Limb (tissue), 2 donors: ENCODE data around the gene MT1X.
"Not testable (repeated sequence)": the region's sequence is repeated elsewhere in the genome, so short reads cannot be mapped to it uniquely, and the experiment has no call there.

Source experiments
- DNase-seq, 2 donors: peaks; one replicate each; pipeline ENCODE4 v3.0.0-alpha.2; 2016; ENCODE audit errors: extremely low spot score in 2 of 2

MT1X gene

GRCh38 chr16:56710181-56710737 is 28.0 kb downstream of the MT1X start:
- DNase-seq = no peak

DNA sequence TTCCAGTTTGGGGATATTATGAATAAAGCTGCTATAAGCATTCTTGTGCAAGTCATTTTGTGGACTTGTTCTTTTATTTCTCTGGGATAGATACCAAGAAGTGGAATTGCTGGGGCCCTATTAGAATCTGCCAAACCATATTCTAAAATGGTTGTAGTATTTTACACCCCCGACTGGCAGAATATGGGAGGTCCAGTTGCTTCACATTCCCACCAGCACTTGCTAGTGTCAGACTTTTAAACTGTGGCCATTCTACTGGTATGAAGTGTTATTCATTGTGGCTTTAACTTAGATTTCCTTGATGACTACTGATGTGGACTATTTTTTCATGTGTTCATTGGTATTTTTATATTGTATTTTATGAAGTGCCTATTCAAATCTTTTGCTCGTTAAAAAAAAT is 29.6 kb downstream of the MT1X start:
- no peak for DNase-seq

- DNase-seq = no peak
These were observed 31.5 kb downstream of the MT1X start for GRCh38 chr16:56713794-56714193.

GRCh38 chr16:56715126-56715525 is 32.9 kb downstream of the MT1X start:
- no peak for DNase-seq

- peak in 1 of 2 donors; percentile 32 for DNase-seq
These were observed 34.5 kb downstream of the MT1X start for GRCh38 chr16:56716761-56717160.

- not testable (repeated sequence) for DNase-seq
These were observed 35.3 kb downstream of the MT1X start for GRCh38 chr16:56717532-56717931.

DNA sequence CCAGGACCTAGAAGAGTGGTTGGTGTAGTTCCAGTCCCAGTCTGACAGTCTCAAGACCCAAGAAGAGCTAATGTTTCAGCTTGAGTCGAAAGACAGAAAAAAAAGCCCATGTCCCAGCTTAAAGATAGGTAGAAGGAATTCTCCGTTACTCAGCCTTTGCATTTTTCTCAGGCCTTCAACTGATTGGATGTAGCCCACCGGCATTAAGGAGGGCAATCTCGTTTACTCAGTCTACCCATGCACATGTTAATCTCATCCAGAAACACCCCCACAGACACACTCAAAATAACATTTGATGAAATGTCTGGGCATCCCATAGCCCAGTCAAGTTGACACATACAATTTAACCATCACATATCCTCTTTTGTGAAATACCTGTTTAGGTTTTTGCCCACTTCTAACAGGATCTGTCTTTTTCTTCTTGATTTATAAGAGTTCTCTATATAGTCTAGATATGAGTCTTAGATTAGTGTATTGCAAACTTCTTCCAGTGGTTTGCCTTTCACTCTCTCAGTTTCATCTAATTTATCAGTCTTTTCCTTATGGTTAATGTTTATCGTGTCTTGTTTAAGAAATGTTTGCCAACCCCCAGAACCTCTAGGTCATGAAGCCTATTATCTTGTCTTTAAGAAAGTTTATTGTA is 40.1 kb downstream of the MT1X start:
- no peak for DNase-seq

DNA sequence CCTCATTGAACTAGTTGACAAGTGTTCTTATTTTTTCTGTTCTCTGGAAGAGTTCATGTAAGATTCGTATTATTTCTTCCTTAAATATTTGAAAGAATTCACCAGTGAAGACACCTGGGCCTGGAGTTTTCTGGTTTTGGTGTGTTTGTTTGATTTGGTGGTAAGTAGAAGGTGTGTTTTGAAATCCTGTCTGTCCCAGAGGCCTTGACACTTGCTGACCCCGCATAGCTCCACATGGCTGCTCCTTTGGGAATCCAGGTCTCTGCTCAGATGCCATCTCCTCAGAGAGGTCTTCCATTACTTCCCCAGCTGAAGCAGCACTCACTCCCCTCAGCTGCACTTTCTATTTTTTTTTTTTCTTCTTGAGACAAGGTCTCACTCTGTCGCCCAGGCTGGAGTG is 41.9 kb downstream of the MT1X start:
- DNase-seq = no peak

GRCh38 chr16:56726283-56726682 is 44.0 kb downstream of the MT1X start:
- DNase-seq = no peak

DNA sequence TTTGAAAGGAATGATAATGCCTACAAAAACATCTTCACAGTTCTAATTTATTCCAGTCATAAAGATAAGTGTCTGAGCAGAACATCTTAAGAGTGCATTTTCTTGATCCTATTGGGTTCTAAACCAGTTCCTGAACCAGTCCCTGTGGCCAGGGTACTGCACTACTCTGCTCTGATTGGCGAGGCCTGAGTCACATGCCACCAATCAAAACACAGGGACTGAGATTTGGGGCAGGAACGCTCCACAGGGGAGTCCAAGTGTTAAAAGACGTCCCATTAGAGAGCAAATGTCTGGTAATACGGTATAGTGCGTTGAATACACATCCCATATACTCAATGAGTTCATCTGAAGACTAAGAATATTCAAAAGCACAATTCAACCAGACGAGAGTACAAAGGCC is 44.7 kb downstream of the MT1X start:
- DNase-seq = no peak

DNA sequence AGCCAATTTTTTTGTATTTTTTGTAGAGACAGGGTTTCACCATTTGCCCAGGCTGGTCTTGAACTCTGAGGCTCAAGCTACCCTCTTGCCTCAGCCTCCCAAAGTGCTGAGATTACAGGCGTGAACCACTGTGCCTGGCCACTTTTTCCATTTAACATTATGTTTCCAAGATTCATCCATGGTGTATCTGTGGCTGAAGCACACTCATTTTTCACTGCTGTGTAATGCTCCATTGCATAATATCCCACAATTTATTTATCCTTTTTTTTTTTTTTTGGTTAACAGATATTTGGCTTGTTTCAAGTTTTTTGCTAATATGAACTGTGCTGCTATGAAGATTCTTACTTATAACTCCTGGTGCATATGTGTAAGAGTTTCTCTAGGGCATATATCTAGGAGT is 45.8 kb downstream of the MT1X start:
- DNase-seq = no peak

- no peak for DNase-seq
These were observed 46.9 kb downstream of the MT1X start for GRCh38 chr16:56728980-56729734.

DNA sequence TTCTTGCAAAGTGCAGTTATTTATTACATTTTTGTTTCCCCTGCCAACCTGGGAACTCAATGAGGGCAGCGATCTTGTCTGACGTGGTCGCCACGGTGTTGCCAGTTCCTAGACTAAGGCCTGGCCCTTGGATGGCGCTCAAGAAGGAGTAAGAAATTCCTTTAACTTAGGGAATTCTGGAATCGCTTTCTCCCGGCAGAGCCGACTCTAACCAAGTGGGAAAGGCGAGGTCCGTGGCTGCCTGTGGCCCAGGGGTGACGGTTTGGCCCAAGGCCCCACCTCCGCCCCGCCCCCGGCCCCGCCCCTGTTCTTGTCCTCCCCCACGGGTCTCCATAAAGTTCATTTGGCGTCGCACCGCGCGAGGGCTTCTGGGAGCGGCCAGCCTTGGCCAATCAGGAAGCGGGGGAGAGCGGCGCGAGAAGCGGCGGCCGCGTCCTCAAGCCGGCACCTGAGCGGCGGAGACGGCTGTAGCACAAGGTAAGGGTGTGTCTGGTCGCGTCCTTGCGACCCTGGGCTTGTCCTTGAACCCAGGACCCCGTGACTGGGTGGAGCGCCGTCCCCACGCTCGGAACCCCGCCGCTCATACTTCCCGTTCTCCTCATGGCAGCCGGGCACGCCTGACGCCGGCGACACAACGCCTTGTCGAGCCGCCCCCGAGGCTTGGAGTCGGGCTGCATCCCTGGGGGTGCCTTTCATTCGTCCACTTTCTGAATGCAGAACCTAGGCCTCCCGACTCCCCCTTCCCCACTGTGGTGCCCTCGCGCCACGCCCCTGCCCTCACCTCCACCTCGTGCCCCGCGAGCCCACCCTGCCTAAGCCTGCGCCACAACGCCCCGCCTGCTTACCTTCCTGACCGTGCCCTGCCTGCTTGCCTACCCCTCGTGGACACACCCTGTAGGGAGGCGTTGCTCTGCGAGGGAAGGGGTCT is 47.7 kb downstream of the MT1X start, which contains the start of gene NUP93:
TSS of gene NUP93 (plus strand) at position 395 of the 928 bp plus-strand sequence. CDS start 18,119 bp downstream, outside the sequence.
- peak; percentile 94 to 95 for DNase-seq

DNA sequence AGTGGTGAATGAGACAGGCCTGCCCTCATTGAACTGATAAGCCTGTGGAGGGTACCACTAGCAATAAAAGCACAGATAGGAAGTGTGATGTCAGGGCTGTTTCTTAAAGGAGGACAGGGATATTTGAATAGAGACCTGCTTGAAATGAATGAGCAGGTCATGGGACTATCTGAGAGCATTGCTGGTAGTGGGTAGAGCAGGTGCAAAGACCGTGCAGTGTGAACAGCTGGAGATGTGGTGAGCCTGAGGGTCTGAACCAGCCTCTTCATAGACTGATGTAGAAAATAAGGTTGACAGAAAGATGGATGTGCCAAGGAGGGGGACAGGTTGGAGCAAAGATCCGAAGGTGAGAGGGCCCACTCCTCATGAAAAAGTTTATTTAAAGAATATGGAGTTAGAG is 50.1 kb downstream of the MT1X start:
- DNase-seq = no peak

DNA sequence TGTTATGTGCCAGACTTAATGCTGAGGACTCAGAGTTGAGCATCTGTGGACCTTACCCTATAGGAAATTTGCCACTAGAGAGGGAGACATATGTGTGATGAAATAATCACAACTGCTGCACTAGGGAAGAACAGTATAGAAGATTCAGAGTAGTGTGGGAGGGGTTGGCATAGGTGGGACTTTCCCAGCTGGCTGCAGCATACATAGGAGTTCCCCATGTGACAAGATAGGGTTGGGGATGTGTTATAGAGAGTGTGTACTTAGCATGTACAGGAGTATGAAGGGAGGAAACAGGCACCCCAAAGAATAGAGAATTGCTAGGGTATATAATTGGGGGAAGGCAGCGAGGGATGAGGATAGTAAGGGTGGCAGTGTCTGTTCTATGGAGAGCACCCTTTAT is 50.6 kb downstream of the MT1X start:
- no peak for DNase-seq
